ENCODE results near the gene SUCO. TPM values are rescaled to one million over a fixed set of nuclear protein-coding genes. Genes with fewer than 3 reads are reported as not detected.
"Not testable (repeated sequence)": the region's sequence is repeated elsewhere in the genome, so short reads cannot be mapped to it uniquely, and the experiment has no call there.

SUCO gene
- total RNA-seq, result 12.9 TPM in 2 replicates

GRCh38 chr1:172532700-172533512 is at the start of gene SUCO:
Gene SUCO (plus strand): TSS chr1:172533150. CDS start chr1:172533436, 286 bp downstream.
- peak; percentile 100 for DNase-seq (ENCODE audit: low read depth in 2 of 2)

GRCh38 chr1:172483448-172483847 is 49.5 kb upstream of the SUCO start:
- no peak for DNase-seq (ENCODE audit: low read depth in 2 of 2)

GRCh38 chr1:172484252-172484651 is 48.7 kb upstream of the SUCO start:
- DNase-seq (ENCODE audit: low read depth in 2 of 2), result no peak

GRCh38 chr1:172485626-172486025 is 47.3 kb upstream of the SUCO start:
- no peak for DNase-seq (ENCODE audit: low read depth in 2 of 2)

- DNase-seq (ENCODE audit: low read depth in 2 of 2), result no peak
These were observed 46.0 kb upstream of the SUCO start for GRCh38 chr1:172486805-172487454.

GRCh38 chr1:172487550-172487949 is 45.4 kb upstream of the SUCO start:
- peak in 1 of 2 donors; percentile 3 for DNase-seq (ENCODE audit: low read depth in 2 of 2)

- DNase-seq (ENCODE audit: low read depth in 2 of 2), result no peak
These were observed 44.6 kb upstream of the SUCO start for GRCh38 chr1:172488393-172488792.

GRCh38 chr1:172489847-172490246 is 43.1 kb upstream of the SUCO start:
- no peak for DNase-seq (ENCODE audit: low read depth in 2 of 2)

- no peak for DNase-seq (ENCODE audit: low read depth in 2 of 2)
These were observed 40.5 kb upstream of the SUCO start for GRCh38 chr1:172492421-172492820.

- DNase-seq (ENCODE audit: low read depth in 2 of 2), result no peak
These were observed 38.8 kb upstream of the SUCO start for GRCh38 chr1:172494166-172494565.

- not testable (repeated sequence) for DNase-seq (ENCODE audit: low read depth in 2 of 2)
These were observed 36.8 kb upstream of the SUCO start for GRCh38 chr1:172496127-172496526.

GRCh38 chr1:172496678-172497077 is 36.3 kb upstream of the SUCO start:
- no peak for DNase-seq (ENCODE audit: low read depth in 2 of 2)

GRCh38 chr1:172497230-172497629 is 35.7 kb upstream of the SUCO start:
- no peak for DNase-seq (ENCODE audit: low read depth in 2 of 2)

GRCh38 chr1:172498857-172499256 is 34.1 kb upstream of the SUCO start:
- DNase-seq (ENCODE audit: low read depth in 2 of 2), result no peak

- DNase-seq (ENCODE audit: low read depth in 2 of 2), result no peak
These were observed 33.3 kb upstream of the SUCO start for GRCh38 chr1:172499636-172500141.

- no peak for DNase-seq (ENCODE audit: low read depth in 2 of 2)
These were observed 32.7 kb upstream of the SUCO start for GRCh38 chr1:172500207-172500606.

GRCh38 chr1:172507741-172508140 is 25.2 kb upstream of the SUCO start:
- no peak for DNase-seq (ENCODE audit: low read depth in 2 of 2)

- DNase-seq (ENCODE audit: low read depth in 2 of 2), result no peak
These were observed 22.5 kb upstream of the SUCO start for GRCh38 chr1:172510479-172510878.

- DNase-seq (ENCODE audit: low read depth in 2 of 2), result no peak
These were observed 20.4 kb upstream of the SUCO start for GRCh38 chr1:172512591-172512990.

GRCh38 chr1:172513479-172513878 is 19.5 kb upstream of the SUCO start:
- DNase-seq (ENCODE audit: low read depth in 2 of 2), result peak in 1 of 2 donors; percentile 37

GRCh38 chr1:172514108-172514507 is 18.8 kb upstream of the SUCO start:
- DNase-seq (ENCODE audit: low read depth in 2 of 2), result no peak

- DNase-seq (ENCODE audit: low read depth in 2 of 2), result no peak
These were observed 17.5 kb upstream of the SUCO start for GRCh38 chr1:172515436-172515835.

- DNase-seq (ENCODE audit: low read depth in 2 of 2), result no peak
These were observed 17.0 kb upstream of the SUCO start for GRCh38 chr1:172515927-172516326.

Data from lung microvascular endothelial cell (primary cell).